K562 (cell line): Measurements from ENCODE around the gene SSH3. TPM values are rescaled to one million over a fixed set of nuclear protein-coding genes. Genes with fewer than 3 reads are reported as not detected.

Source experiments
- CREM ChIP-seq: IDR thresholded peaks from 2 replicates; pipeline ENCODE4 v1.6.1; 2014; ENCODE audit warnings: antibody characterized with exemption, low read depth
- EHMT2 ChIP-seq: fragments of 450-650 bp; IDR thresholded peaks from 2 replicates; pipeline ENCODE4 v1.6.1; 2018; ENCODE audit warnings: antibody characterized with exemption
- ESRRA ChIP-seq: fragments of 450-650 bp; IDR thresholded peaks from 2 replicates; pipeline ENCODE4 v1.6.1; 2014; ENCODE audit warnings: low read depth, mild to moderate bottlenecking, moderate library complexity, borderline replicate concordance
- FOXJ3 ChIP-seq: sonication (generic); formaldehyde crosslinking; IDR thresholded peaks from 2 replicates; pipeline ENCODE4 v1.4.0; 2020; ENCODE audit warnings: mild to moderate bottlenecking, missing genetic modification reagents
- MAFK ChIP-seq: IDR thresholded peaks from 2 replicates; pipeline ENCODE4 v1.6.1; 2011; ENCODE audit warnings: low read length, improper control_type of control experiment
- NFRKB ChIP-seq: fragments of 450-650 bp; IDR thresholded peaks from 2 replicates; pipeline ENCODE4 v1.6.1; 2016; ENCODE audit warnings: low read depth
- POLR2G ChIP-seq: fragments of 200-400 bp; formaldehyde crosslinking; IDR thresholded peaks from 2 replicates; pipeline ENCODE4 v1.6.1; 2017; ENCODE audit warnings: low read depth, mild to moderate bottlenecking, antibody characterized with exemption, low read length, moderate library complexity
- RAD21 ChIP-seq, 2 experiments: fragments of 250-450 bp in 1 of 2; fragments of 450-650 bp in 1 of 2; sonication (Bioruptor Pico) in 1 of 2; formaldehyde crosslinking in 1 of 2; IDR thresholded peaks in 1 of 2; conservative IDR thresholded peaks in 1 of 2; 2 replicates each; pipeline versions ENCODE4 v1.4.0 to v1.8.0; 2020 to 2022; ENCODE audit warnings: mild to moderate bottlenecking in 2 of 2, moderate library complexity in 1 of 2
- RBM34 ChIP-seq: fragments of 200-400 bp; formaldehyde crosslinking; IDR thresholded peaks from 2 replicates; pipeline ENCODE4 v1.6.1; 2018; ENCODE audit warnings: low read length, borderline replicate concordance; ENCODE audit not compliant: insufficient read depth
- SMAD4 ChIP-seq: fragments of 250-450 bp; sonication (Bioruptor Pico); conservative IDR thresholded peaks from 2 replicates; pipeline ENCODE4 v1.8.0; 2021; ENCODE audit warnings: inconsistent platforms, mild to moderate bottlenecking, moderate library complexity
- ZNF644 ChIP-seq: fragments of 200-800 bp; sonication (Bioruptor generic); IDR thresholded peaks from 2 replicates; pipeline ENCODE4 v1.6.1; 2016; ENCODE audit warnings: low read depth, missing genetic modification characterization, missing compliant biosample characterization
- polyA plus RNA-seq, 8 experiments: library from polyadenylated mRNA; depleted of rRNA in 4 of 8; stranded (reverse) in 5 of 8; unstranded in 3 of 8; fragments of >200 nt; fragmentation: Nextera tagmentation in 2 of 8; fragmentation: Illumina TruSeq in 1 of 8; extraction: Ambion mirVana in 2 of 8; extraction: Trizol in 1 of 8; gene quantifications; 2 replicates each; pipeline versions ENCODE4 v1.2.1 to v1.2.3, GENCODE V29; 2011 to 2014; ENCODE audit warnings: inconsistent platforms in 1 of 8, missing spikeins in 1 of 8
- total RNA-seq, 7 experiments: library from RNA; depleted of rRNA in 6 of 7; stranded (reverse); fragments of >200 nt in 6 of 7; fragmentation: Illumina TruSeq in 2 of 7; extraction: Trizol in 2 of 7; gene quantifications; 2 replicates each; pipeline versions ENCODE4 v1.2.1 to v1.2.3, GENCODE V29; 2011 to 2021; ENCODE audit warnings: low replicate concordance in 1 of 7
- TF ChIP-seq, protein P1 (sequence below): fragments of 250-450 bp; sonication (Bioruptor Pico); IDR thresholded peaks from 2 replicates; pipeline ENCODE4 v1.5.0; 2020; ENCODE audit warnings: mild to moderate bottlenecking, borderline replicate concordance
- TF ChIP-seq, protein P2 (sequence below), 2 experiments: fragments of 450-650 bp; IDR thresholded peaks; 2 replicates each; pipeline ENCODE4 v1.6.1; 2018; ENCODE audit warnings: mild to moderate bottlenecking in 2 of 2, low read depth in 1 of 2; ENCODE audit not compliant: partially characterized antibody in 2 of 2
- TF ChIP-seq, protein P3 (sequence below): sonication (generic); formaldehyde crosslinking; IDR thresholded peaks from 2 replicates; pipeline ENCODE4 v1.9.0; 2022; ENCODE audit warnings: mild to moderate bottlenecking, missing genetic modification reagents
- TF ChIP-seq, protein P4 (sequence below): sonication (generic); formaldehyde crosslinking; IDR thresholded peaks from 2 replicates; pipeline ENCODE4 v1.8.0; 2022; ENCODE audit warnings: missing genetic modification reagents, mild to moderate bottlenecking, moderate library complexity, borderline replicate concordance

The SSH3 gene
- total and polyA plus RNA-seq, 9 of the 15 experiments (the other 6 are each of a cell fraction or from before 2014, with no cell fraction given) = 0.07 to 1.0 (median 0.24) TPM; not detected in 3

DNA sequence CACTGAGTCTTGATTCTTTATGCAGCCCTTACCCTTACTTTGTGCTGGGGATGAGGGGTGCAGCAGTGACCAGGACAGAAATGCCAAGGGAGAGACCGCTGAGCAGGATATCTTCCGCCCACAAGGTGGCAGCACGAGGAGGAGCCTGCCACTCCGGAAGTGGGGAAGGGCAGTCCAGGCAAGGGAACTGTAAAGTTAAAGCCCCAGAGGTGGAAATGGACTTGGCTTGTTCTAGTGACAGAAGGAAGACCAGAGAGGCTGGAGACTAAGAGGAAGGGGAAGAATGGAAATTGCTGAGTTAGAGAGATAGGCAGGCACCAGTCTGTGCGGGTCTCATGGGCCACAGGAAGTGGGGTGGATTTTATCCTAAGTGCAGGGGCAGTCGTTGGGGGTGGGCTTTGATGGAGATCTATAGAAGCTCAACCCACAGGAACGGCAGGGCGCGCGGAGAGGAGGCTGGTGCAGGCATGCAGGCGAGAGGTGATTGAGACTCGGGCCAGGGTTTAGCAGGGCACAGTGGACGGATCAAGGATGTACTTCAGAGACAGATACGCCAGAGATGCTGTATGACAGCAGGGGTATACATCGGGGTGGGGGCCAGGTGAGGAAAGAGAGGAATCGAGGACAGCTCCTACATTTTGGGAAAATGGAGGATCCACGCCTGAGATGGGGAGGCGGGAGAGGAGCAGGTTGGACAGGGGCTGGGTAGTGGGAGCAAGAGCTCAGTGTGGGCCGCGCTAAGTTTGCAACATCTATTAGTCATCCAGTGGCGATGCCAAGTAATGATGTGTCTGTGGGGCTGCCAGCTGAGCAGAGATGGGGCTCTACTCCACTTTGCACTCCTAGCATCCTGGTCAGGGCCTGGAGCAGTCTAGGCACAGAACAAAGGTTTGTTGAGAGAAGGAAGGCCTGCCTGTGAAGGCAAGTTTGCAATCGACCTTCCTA lies 40.3 kb upstream of the SSH3 start (continued):
- TF ChIP-seq, protein P1, sequence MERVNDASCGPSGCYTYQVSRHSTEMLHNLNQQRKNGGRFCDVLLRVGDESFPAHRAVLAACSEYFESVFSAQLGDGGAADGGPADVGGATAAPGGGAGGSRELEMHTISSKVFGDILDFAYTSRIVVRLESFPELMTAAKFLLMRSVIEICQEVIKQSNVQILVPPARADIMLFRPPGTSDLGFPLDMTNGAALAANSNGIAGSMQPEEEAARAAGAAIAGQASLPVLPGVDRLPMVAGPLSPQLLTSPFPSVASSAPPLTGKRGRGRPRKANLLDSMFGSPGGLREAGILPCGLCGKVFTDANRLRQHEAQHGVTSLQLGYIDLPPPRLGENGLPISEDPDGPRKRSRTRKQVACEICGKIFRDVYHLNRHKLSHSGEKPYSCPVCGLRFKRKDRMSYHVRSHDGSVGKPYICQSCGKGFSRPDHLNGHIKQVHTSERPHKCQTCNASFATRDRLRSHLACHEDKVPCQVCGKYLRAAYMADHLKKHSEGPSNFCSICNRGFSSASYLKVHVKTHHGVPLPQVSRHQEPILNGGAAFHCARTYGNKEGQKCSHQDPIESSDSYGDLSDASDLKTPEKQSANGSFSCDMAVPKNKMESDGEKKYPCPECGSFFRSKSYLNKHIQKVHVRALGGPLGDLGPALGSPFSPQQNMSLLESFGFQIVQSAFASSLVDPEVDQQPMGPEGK (CRISPR knock-in tag) = no peak
- TF ChIP-seq FOXJ3 = no peak
- no peak for TF ChIP-seq POLR2G
- TF ChIP-seq RBM34 = no peak
- TF ChIP-seq RAD21 (CRISPR knock-in tag; conservative IDR thresholded peaks at IDR 0.05 in 1 of 2, IDR thresholded peaks at IDR 0.05 in 1 of 2) = peak; percentile 67 to 75
- peak; percentile 48; the same call in 1 of the 2 replicates for TF ChIP-seq SMAD4 (CRISPR knock-in tag)
- TF ChIP-seq, protein P2, sequence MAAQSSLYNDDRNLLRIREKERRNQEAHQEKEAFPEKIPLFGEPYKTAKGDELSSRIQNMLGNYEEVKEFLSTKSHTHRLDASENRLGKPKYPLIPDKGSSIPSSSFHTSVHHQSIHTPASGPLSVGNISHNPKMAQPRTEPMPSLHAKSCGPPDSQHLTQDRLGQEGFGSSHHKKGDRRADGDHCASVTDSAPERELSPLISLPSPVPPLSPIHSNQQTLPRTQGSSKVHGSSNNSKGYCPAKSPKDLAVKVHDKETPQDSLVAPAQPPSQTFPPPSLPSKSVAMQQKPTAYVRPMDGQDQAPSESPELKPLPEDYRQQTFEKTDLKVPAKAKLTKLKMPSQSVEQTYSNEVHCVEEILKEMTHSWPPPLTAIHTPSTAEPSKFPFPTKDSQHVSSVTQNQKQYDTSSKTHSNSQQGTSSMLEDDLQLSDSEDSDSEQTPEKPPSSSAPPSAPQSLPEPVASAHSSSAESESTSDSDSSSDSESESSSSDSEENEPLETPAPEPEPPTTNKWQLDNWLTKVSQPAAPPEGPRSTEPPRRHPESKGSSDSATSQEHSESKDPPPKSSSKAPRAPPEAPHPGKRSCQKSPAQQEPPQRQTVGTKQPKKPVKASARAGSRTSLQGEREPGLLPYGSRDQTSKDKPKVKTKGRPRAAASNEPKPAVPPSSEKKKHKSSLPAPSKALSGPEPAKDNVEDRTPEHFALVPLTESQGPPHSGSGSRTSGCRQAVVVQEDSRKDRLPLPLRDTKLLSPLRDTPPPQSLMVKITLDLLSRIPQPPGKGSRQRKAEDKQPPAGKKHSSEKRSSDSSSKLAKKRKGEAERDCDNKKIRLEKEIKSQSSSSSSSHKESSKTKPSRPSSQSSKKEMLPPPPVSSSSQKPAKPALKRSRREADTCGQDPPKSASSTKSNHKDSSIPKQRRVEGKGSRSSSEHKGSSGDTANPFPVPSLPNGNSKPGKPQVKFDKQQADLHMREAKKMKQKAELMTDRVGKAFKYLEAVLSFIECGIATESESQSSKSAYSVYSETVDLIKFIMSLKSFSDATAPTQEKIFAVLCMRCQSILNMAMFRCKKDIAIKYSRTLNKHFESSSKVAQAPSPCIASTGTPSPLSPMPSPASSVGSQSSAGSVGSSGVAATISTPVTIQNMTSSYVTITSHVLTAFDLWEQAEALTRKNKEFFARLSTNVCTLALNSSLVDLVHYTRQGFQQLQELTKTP (IDR thresholded peaks at IDR 0.05; ENCODE audit: low read depth in 1 of 2, partially characterized antibody in 2 of 2) = peak in 1 of 2 experiments; percentile 67
- peak; percentile 43; the same call in 1 of the 2 replicates for TF ChIP-seq ESRRA
- TF ChIP-seq EHMT2 = no peak; the same call in 1 of the 2 replicates
- TF ChIP-seq CREM = peak; percentile 65
- TF ChIP-seq ZNF644 (tag) = no peak
- TF ChIP-seq NFRKB = 0 out of 2 replicates have a peak, but pooled peaks have one; percentile 41
- TF ChIP-seq, protein P3, sequence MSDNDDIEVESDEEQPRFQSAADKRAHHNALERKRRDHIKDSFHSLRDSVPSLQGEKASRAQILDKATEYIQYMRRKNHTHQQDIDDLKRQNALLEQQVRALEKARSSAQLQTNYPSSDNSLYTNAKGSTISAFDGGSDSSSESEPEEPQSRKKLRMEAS (CRISPR knock-in tag) = peak; percentile 45
- TF ChIP-seq, protein P4, sequence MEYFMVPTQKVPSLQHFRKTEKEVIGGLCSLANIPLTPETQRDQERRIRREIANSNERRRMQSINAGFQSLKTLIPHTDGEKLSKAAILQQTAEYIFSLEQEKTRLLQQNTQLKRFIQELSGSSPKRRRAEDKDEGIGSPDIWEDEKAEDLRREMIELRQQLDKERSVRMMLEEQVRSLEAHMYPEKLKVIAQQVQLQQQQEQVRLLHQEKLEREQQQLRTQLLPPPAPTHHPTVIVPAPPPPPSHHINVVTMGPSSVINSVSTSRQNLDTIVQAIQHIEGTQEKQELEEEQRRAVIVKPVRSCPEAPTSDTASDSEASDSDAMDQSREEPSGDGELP (CRISPR knock-in tag) = peak; percentile 65; the same call in 1 of the 2 replicates
- peak; percentile 8; the same call in 1 of the 2 replicates for TF ChIP-seq MAFK
